ENCODE results near the gene TVP23C. TPM values are rescaled to one million over a fixed set of nuclear protein-coding genes. Genes with fewer than 3 reads are reported as not detected.

TVP23C gene
- total and polyA plus RNA-seq, 3 experiments from 2014 or later = 6.3 to 7.6 (median 6.9) TPM

DNA sequence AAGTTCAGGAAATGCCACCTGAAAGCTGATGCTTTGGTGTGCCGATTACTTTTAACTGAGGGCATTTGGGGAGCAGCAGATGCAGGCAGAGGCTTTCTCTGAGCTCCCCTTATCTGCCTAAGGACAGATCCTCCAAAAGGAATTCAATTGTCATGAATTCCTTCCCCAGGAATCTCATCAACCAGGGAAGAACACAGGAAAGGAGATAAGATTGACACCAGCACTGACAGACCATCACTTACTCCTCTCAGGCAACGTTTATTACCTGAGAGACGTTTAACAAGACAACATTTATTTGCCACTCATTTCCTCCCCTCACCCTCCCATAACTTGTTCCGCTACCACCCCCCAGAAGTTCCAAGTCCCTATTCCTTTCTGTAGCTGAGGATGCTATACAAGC lies 78.2 kb downstream of the TVP23C start:
- CTCF ChIA-PET = no interaction called here
- H3K27ac Mint-ChIP-seq = no peak overlapping the region
- H3K4me1 Mint-ChIP-seq = no peaks in the 10 kb centered on the region

DNA sequence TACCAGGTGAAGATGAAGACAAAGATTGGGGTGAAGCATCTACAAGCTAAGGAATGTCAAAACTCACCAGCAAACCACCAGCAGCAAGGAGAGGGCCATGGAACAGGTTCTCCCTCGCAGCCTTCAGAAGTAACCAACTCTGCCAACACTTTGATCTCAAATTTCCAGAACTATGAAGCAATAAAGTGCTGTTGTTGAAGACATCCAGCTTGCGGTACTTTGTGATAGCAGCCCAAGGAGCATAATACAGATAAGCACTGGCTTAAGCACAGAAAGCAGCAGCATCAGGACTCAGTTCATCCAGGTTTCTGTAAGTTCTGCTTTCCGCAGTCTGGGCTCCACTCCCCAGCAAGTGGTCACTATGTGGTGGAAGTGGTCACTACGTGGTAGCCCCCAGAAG lies 79.9 kb downstream of the TVP23C start:
- Mint-ChIP-seq H3K36me3 (peaks cover 9 to 18% (median 12%) of the 10 kb centered on the region in 3 donors), H3K4me3 (no peak overlapping the region), H3K4me1 (no peaks in the 10 kb centered on the region), H3K27ac (no peak overlapping the region), H3K9me3 (no peaks in the 10 kb centered on the region), H3K27me3 (no peaks in the 10 kb centered on the region)
- no peak for DNase-seq
- CTCF ChIA-PET = no interaction called here
- H3K9me3 ChIP-seq (ENCODE audit: low read length) = no peaks in the 10 kb centered on the region
- H3K4me3 ChIP-seq (ENCODE audit: low read length) = no peak overlapping the region
- H3K27ac ChIP-seq (ENCODE audit: low read depth, low read length) = no peak overlapping the region
- peaks cover 4% of the 10 kb centered on the region for H3K36me3 ChIP-seq (ENCODE audit: insufficient read depth, low read length)
- H3K27me3 ChIP-seq (ENCODE audit: insufficient read depth, low read length, poor library complexity, severe bottlenecking) = no peaks in the 10 kb centered on the region
- H3K4me1 ChIP-seq (ENCODE audit: insufficient read depth, low read length) = no peaks in the 10 kb centered on the region
- POLR2A ChIA-PET = no interaction called here

More for the DNA sequence above, 78.2 kb downstream of the TVP23C start:
- Mint-ChIP-seq H3K4me3 (no peak overlapping the region), H3K27me3 (no peaks in the 10 kb centered on the region), H3K9me3 (no peaks in the 10 kb centered on the region), H3K36me3 (peaks cover 5 to 18% (median 12%) of the 10 kb centered on the region in 3 donors)
- Histone ChIP-seq H3K4me3 (ENCODE audit: low read length) (no peak overlapping the region), H3K36me3 (ENCODE audit: insufficient read depth, low read length) (peaks cover 4% of the 10 kb centered on the region), H3K27me3 (ENCODE audit: insufficient read depth, low read length, poor library complexity, severe bottlenecking) (no peaks in the 10 kb centered on the region), H3K9me3 (ENCODE audit: low read length) (no peaks in the 10 kb centered on the region), H3K27ac (ENCODE audit: low read depth, low read length) (no peak overlapping the region), H3K4me1 (ENCODE audit: insufficient read depth, low read length) (no peaks in the 10 kb centered on the region)
- no peak for DNase-seq
- POLR2A ChIA-PET = no interaction called here

DNA sequence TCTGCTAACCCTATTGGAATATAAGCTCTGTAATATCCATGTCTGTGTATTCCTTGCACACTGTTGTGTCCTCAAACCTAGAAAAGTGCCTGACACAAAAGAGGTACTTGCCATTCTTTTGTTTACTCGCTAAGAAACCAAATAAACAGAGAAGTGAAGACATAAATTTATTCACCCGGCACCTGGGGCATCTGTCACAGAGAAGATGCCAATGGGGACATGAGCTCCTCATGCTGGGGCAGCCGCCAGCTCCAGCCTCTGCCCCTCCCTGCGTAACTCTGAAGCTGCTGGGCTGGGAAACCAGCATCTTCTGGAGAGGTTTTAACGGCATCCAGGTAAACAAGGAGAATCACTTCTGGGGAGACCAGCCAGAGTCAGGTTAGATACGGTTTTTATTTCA lies 80.8 kb downstream of the TVP23C start:
- ChIA-PET POLR2A (no interaction called here), CTCF (no interaction called here)
- DNase-seq = no peak
- H3K27me3 Mint-ChIP-seq = no peaks in the 10 kb centered on the region
- no peak overlapping the region for H3K4me3 ChIP-seq (ENCODE audit: low read length)
- no peaks in the 10 kb centered on the region for H3K27me3 ChIP-seq (ENCODE audit: insufficient read depth, low read length, poor library complexity, severe bottlenecking)
- H3K4me3 Mint-ChIP-seq = no peak overlapping the region
- peaks cover 6 to 18% (median 12%) of the 10 kb centered on the region in 3 donors for H3K36me3 Mint-ChIP-seq
- H3K9me3 ChIP-seq (ENCODE audit: low read length) = no peaks in the 10 kb centered on the region
- no peak overlapping the region for H3K27ac ChIP-seq (ENCODE audit: low read depth, low read length)
- H3K27ac Mint-ChIP-seq = no peak overlapping the region
- no peaks in the 10 kb centered on the region for H3K9me3 Mint-ChIP-seq
- peaks cover 4% of the 10 kb centered on the region for H3K36me3 ChIP-seq (ENCODE audit: insufficient read depth, low read length)
- H3K4me1 Mint-ChIP-seq = no peaks in the 10 kb centered on the region
- no peaks in the 10 kb centered on the region for H3K4me1 ChIP-seq (ENCODE audit: insufficient read depth, low read length)

DNA sequence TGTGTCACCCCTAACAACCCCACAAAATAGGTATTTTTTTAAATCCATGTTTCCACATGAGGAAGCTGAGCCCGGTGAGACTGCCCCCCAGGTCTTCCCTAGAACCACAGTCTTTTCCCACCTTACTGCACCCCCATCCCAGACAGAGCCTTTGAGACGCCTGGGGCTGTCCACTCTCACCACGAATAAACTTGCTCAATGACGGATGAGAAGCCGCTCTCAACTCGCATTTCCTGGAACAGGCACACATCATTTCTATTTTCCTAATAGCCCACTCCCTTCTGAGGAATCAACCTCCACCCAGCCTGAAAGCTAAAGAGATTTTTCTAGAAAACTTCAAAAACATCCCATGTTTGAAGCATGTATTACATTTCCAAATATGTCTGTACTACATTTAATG lies 81.8 kb downstream of the TVP23C start:
- H3K4me3 Mint-ChIP-seq = no peak overlapping the region
- no peak overlapping the region for H3K4me3 ChIP-seq (ENCODE audit: low read length)
- H3K36me3 Mint-ChIP-seq = peaks cover 4 to 25% (median 12%) of the 10 kb centered on the region in 3 donors
- no peaks in the 10 kb centered on the region for H3K4me1 ChIP-seq (ENCODE audit: insufficient read depth, low read length)
- no peak for DNase-seq
- no peaks in the 10 kb centered on the region for H3K9me3 ChIP-seq (ENCODE audit: low read length)
- no peak overlapping the region for H3K27ac Mint-ChIP-seq
- no peaks in the 10 kb centered on the region for H3K27me3 Mint-ChIP-seq
- H3K27ac ChIP-seq (ENCODE audit: low read depth, low read length) = no peak overlapping the region
- CTCF ChIA-PET = no interaction called here
- no peaks in the 10 kb centered on the region for H3K27me3 ChIP-seq (ENCODE audit: insufficient read depth, low read length, poor library complexity, severe bottlenecking)
- H3K4me1 Mint-ChIP-seq = no peaks in the 10 kb centered on the region
- POLR2A ChIA-PET = no interaction called here
- H3K36me3 ChIP-seq (ENCODE audit: insufficient read depth, low read length) = peaks cover 4% of the 10 kb centered on the region
- H3K9me3 Mint-ChIP-seq = no peaks in the 10 kb centered on the region

DNA sequence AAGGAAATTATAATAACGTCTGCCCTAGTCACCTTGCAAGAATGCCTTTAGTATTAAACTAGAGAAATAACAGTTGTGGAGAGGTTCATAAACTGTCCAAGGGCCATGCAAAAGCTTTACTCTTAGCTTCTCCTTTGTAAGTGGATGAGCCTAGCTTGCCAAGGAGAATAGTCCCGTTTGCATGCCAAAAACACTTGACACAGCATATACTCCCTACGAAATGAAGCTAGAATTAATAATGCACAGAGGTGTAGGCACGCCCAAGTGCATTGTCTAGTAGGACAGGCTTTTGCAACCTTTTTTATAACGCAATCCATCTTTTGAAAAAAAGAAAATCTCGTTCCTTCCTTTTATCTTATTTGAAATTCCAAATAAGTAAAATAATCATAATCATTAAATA lies 83.1 kb downstream of the TVP23C start:
- Histone ChIP-seq H3K27ac (ENCODE audit: low read depth, low read length) (no peak overlapping the region), H3K4me1 (ENCODE audit: insufficient read depth, low read length) (no peaks in the 10 kb centered on the region), H3K9me3 (ENCODE audit: low read length) (no peaks in the 10 kb centered on the region), H3K4me3 (ENCODE audit: low read length) (no peak overlapping the region), H3K27me3 (ENCODE audit: insufficient read depth, low read length, poor library complexity, severe bottlenecking) (no peaks in the 10 kb centered on the region), H3K36me3 (ENCODE audit: insufficient read depth, low read length) (no peaks in the 10 kb centered on the region)
- Mint-ChIP-seq H3K27ac (no peak overlapping the region), H3K9me3 (no peaks in the 10 kb centered on the region), H3K27me3 (no peaks in the 10 kb centered on the region), H3K4me3 (no peak overlapping the region), H3K36me3 (peaks cover 13 to 30% (median 17%) of the 10 kb centered on the region in 3 donors), H3K4me1 (no peaks in the 10 kb centered on the region)
- CTCF ChIA-PET = no interaction called here
- POLR2A ChIA-PET = no interaction called here
- DNase-seq = no peak

DNA sequence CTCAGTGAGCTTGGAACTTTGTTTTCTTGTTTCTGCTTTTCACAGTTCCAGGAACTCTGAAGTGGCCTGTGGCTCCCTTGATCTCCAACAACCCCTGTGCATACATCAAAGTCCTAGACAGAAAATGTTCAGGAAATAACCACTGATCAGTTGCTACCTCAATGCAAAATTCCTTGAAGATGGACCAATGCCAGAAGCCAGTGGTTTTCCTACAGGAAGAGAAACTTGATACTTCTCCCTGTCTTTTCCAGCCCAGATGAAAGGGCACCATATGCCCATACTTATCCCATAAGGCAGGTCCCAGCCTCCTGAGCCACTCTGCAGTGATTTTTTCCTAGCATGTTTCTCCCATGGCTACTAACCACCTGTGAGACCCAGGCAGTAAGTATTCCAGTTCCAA lies 83.6 kb downstream of the TVP23C start:
- no peaks in the 10 kb centered on the region for H3K9me3 Mint-ChIP-seq
- ChIA-PET CTCF (no interaction called here), POLR2A (no interaction called here)
- peak overlapping the region in 1 of 8 donors; percentile 35 for H3K27ac Mint-ChIP-seq
- Histone ChIP-seq H3K4me3 (ENCODE audit: low read length) (no peak overlapping the region), H3K4me1 (ENCODE audit: insufficient read depth, low read length) (no peaks in the 10 kb centered on the region), H3K36me3 (ENCODE audit: insufficient read depth, low read length) (no peaks in the 10 kb centered on the region), H3K9me3 (ENCODE audit: low read length) (no peaks in the 10 kb centered on the region), H3K27ac (ENCODE audit: low read depth, low read length) (no peak overlapping the region), H3K27me3 (ENCODE audit: insufficient read depth, low read length, poor library complexity, severe bottlenecking) (no peaks in the 10 kb centered on the region)
- H3K4me1 Mint-ChIP-seq = no peaks in the 10 kb centered on the region
- no peak for DNase-seq
- no peak overlapping the region for H3K4me3 Mint-ChIP-seq
- H3K27me3 Mint-ChIP-seq = no peaks in the 10 kb centered on the region
- H3K36me3 Mint-ChIP-seq = peaks cover 13 to 31% (median 18%) of the 10 kb centered on the region in 3 donors

DNA sequence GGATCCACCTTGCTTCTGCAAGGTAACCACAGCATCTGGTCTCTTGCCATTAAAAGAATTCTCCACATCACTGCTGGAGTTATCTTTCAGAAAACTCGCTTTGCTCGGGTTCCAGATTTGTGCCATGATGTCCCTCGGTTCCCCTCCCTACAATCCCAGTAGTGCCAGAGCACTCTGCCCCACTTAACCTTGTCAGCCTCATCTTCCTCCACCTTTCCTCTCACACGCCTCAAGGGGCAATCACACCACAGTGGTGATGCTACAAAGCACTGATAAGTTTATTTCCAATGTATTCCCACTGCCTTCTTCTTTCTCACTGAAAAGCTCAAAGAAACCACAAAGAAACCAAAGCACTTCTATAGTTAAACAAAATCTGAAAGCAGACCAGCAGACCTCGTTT lies 84.4 kb downstream of the TVP23C start:
- Histone ChIP-seq H3K9me3 (ENCODE audit: low read length) (no peaks in the 10 kb centered on the region), H3K4me1 (ENCODE audit: insufficient read depth, low read length) (no peaks in the 10 kb centered on the region), H3K27ac (ENCODE audit: low read depth, low read length) (no peak overlapping the region), H3K4me3 (ENCODE audit: low read length) (no peak overlapping the region), H3K36me3 (ENCODE audit: insufficient read depth, low read length) (no peaks in the 10 kb centered on the region), H3K27me3 (ENCODE audit: insufficient read depth, low read length, poor library complexity, severe bottlenecking) (no peaks in the 10 kb centered on the region)
- H3K4me3 Mint-ChIP-seq = no peak overlapping the region
- ChIA-PET CTCF (no interaction called here), POLR2A (no interaction called here)
- no peak for DNase-seq
- H3K4me1 Mint-ChIP-seq = no peaks in the 10 kb centered on the region
- no peaks in the 10 kb centered on the region for H3K27me3 Mint-ChIP-seq
- peak overlapping the region in 2 of 8 donors; percentile 7 to 78 for H3K27ac Mint-ChIP-seq
- H3K9me3 Mint-ChIP-seq = no peaks in the 10 kb centered on the region
- peaks cover 21 to 36% (median 22%) of the 10 kb centered on the region in 3 donors for H3K36me3 Mint-ChIP-seq

DNA sequence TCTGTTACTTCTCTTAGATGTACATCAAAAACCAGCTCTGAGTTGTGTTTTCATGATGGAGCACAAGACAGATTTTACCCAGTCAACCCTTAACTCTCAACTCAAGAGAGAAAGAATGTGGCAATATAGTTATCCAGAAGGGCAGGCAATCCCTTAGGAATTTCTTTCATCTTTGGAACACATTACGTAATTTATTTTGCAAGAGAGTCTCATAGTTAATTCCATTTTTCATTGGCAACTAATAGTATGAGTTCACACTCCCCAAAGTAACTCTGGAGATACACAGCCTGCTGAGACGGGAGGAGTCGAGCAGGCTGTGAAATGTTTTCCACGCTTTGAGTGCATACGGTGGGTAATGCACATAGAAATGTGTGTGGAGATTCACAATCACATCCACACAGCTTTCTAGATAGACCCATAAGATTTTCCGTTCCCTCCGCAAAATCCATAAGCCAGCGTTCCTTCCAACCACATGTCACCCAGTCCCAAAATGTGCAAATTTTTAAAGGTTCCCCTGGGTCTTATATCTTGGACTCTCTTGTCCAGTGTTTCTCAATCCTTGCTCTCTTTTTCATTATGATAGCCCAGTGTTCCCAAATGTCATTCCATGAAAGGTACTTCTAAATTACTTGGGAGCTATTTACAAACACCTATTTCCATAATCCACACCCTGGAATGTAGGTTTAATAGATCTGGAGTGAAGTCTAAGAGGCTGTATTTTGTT lies 87.5 kb downstream of the TVP23C start:
- Mint-ChIP-seq H3K27me3 (no peaks in the 10 kb centered on the region), H3K9me3 (no peaks in the 10 kb centered on the region), H3K4me3 (no peak overlapping the region), H3K4me1 (no peaks in the 10 kb centered on the region), H3K27ac (no peak overlapping the region), H3K36me3 (peaks cover 18 to 32% (median 26%) of the 10 kb centered on the region in 3 donors)
- Histone ChIP-seq H3K9me3 (ENCODE audit: low read length) (no peaks in the 10 kb centered on the region), H3K27ac (ENCODE audit: low read depth, low read length) (no peak overlapping the region), H3K36me3 (ENCODE audit: insufficient read depth, low read length) (no peaks in the 10 kb centered on the region), H3K27me3 (ENCODE audit: insufficient read depth, low read length, poor library complexity, severe bottlenecking) (no peaks in the 10 kb centered on the region), H3K4me1 (ENCODE audit: insufficient read depth, low read length) (no peaks in the 10 kb centered on the region), H3K4me3 (ENCODE audit: low read length) (no peak overlapping the region)
- ChIA-PET POLR2A (no interaction called here), CTCF (no interaction called here)
- DNase-seq = no peak
